Right lung (tissue), 5 donors: ENCODE data around the gene TMEM8B. TPM values are rescaled to one million over a fixed set of nuclear protein-coding genes. Genes with fewer than 3 reads are reported as not detected.
A peak's percentile ranks its signal among the peaks of the same experiment; 100 is the strongest.

Experiments used
- DNase-seq, 2 donors: peaks; one replicate each; pipeline ENCODE4 v3.0.0-alpha.2; 2013
- polyA plus RNA-seq, 5 donors: library from polyadenylated mRNA; unstranded; fragments of 120-200 nt; gene quantifications; one replicate each; pipeline versions ENCODE4 v1.2.1 to v1.2.3, GENCODE V29; 2013; ENCODE audit warnings: inconsistent platforms in 1 of 5, low replicate concordance in 1 of 5; ENCODE audit not compliant: insufficient read length in 5 of 5, insufficient read depth in 1 of 5

Gene TMEM8B
- polyA plus RNA-seq, 5 donors, result 21.3 to 31.5 (median 27.1) TPM

GRCh38 chr9:35840881-35841644, 12.0 kb downstream of the TMEM8B start:
- no peak for DNase-seq

- DNase-seq, result no peak
Measured at GRCh38 chr9:35841645-35841900, 12.5 kb downstream of the TMEM8B start.

- DNase-seq, result no peak
Measured at GRCh38 chr9:35842020-35842745, 13.2 kb downstream of the TMEM8B start.

- no peak for DNase-seq
Measured at GRCh38 chr9:35842795-35843194, 13.8 kb downstream of the TMEM8B start.

DNA sequence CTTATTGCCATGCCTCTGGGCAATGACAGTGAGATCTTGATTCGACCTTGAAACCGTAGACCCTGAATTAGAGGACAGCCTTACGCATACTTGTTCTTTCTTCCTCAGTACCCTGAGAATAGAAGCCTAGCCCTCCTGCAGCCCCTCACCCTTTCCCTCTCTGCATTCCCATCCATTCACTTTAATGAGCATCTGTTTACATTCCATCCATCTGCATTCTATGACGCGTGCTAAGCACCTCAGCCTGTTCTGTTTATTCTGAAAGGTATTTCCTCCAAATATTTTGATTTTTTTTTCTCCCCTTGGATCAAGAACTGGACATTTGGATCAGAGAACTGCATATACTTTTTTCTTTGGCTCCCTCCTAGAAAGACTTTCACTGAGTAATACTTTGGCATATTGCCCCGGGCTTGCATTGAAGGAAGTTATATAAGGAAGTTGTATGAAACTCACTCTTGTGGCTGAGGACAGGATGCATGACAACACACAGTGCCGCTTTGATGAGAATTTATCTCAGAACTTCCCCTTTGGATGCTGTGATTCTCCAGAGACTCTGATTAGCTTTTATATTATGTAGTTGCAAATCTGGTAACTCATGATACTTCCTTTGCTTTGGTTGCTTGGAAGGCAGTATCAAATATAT, 15.7 kb downstream of the TMEM8B start:
- DNase-seq, result peak; percentile 77 to 81

DNA sequence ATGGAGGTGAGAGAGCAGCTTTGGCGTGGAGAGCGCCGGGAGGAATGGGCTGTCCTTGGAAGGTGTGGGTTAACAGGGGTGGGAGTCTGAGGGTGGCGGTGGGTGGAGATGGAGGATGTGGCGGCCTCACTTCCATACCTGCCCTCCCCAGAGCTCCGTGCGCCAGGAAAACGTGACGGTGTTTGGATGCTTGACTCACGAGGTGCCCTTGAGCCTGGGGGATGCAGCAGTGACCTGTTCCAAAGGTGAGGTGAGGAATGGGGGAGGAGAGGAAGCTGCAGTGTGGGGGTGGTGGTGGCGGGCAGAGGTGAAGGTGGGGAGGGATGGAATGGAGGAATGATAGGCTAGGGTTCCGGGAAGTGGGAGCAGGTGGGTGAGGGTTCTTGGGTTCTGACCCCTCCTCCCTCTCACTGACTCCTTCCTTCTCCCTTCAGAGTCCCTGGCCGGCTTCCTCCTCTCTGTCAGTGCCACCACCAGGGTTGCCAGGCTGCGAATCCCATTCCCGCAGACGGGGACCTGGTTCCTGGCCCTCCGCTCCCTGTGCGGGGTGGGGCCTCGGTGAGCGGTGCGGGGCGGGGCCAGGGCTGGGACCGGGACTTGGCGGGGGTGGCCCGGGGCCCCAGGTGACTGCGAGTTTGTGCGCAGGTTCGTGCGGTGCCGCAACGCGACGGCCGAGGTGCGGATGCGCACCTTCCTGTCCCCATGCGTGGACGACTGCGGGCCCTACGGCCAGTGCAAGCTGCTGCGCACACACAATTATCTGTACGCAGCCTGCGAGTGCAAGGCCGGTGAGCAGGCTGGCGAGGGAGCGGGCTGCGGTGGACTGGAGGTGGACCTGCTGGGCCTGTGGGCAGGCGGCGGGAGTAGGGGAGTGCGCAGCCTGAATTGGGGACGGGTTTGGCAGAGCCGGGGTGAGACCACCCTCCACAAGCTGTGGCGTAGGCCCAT, 17.1 kb downstream of the TMEM8B start:
- DNase-seq, result no peak

GRCh38 chr9:35847792-35848572, 19.0 kb downstream of the TMEM8B start:
- DNase-seq, result no peak

DNA sequence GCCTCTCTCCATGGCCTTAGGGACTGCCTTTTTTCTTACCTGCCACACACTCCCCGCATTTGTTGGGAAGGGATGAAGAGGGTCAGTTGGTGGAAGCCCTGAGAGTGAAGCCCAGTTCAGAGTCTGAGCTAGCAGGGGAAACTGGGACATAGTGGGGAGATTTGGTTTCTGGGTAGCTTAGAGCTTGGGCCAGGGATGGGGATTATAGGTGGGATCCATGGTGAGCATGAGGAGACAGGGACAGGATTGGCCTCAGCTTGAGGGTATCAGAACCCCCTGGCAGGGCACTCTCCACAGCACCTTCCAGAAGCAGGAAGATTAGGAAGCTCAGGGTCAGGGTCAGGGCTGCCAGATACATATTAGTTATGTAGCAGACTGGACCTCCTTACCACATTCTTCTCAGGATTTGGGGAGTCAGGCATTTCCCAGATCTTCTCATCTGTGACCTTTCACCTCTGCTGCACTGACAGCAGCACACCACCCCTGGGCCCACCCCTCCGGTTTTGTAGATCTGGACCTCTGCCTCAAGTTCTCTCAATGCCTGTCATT, 23.3 kb downstream of the TMEM8B start:
- DNase-seq, result no peak

GRCh38 chr9:35852876-35853865, 24.1 kb downstream of the TMEM8B start:
- no peak for DNase-seq

- no peak for DNase-seq
Measured at GRCh38 chr9:35854091-35854762, 25.2 kb downstream of the TMEM8B start.

GRCh38 chr9:35856206-35856605, 27.2 kb downstream of the TMEM8B start:
- DNase-seq, result no peak

DNA sequence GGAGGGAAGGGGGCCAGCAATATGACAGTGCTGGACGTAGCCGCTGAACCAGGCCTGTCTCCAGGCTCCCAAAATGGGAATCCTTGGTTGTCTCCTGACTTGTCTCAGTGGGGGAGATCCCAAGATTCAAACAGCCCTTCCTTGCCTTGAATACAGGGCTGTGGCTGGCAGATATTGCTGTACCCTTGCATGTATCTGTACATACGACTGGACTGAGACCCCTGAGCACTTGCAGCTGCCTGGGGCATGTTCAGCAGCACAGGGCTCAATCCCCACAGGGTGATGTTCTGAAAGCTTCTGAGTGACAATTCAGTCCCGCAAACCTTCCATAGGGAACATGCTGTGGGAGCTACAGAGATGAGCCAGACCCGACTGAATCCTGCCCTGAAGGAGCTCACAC, 27.9 kb downstream of the TMEM8B start:
- DNase-seq, result no peak

DNA sequence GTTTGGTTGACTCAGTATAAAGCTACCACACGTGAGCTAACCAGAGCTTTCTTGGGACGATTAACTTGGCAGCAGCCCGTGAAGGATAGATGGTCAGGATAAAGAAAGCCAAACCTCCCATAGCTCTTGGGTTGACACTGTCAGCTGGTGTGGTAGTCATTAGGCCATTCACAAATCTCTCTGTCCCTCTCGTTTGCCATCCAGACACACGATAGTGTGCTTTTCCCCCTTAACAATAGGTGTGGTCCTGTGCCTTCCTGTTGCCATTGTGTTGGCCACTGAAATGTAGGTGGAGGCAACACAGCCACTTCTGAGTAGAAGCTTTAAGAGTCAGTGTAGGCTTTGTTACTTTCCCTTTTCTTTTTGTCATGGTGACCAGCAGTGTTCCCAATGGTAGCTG, 29.4 kb downstream of the TMEM8B start:
- DNase-seq, result no peak

DNA sequence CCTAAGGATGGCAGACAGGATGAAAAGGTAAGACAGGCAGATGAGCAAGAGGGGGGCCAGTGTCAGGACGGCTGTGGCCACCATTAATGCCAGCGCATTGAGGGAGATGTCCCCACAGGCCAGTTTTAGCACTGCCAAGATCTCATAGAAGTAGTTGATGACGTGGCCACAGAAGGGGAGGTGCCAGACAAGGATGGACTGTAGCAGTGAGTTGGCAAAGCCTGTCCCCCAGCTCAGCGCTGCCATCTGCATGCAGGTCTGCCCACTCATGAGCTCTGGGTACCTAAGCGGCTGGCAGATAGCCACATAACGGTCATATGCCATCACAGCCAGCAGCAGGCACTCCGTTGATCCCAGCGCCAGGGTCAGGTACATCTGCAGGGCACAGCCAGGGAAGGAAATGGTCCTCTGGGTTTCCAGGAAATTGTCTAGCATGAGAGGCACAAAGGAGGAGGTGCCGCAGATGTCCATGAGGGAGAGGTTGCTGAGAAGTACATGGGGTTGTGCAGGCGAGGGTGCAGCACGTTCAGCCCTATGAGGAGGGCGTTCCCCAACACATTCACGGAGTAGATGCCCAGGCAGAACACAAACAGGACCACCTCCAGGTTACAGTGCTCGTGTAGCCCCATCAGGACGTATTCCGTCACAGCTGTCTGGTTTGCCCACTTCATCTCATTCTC, 30.4 kb downstream of the TMEM8B start:
- DNase-seq, result no peak

- no peak for DNase-seq
Measured at GRCh38 chr9:35859990-35860339, 30.9 kb downstream of the TMEM8B start.

DNA sequence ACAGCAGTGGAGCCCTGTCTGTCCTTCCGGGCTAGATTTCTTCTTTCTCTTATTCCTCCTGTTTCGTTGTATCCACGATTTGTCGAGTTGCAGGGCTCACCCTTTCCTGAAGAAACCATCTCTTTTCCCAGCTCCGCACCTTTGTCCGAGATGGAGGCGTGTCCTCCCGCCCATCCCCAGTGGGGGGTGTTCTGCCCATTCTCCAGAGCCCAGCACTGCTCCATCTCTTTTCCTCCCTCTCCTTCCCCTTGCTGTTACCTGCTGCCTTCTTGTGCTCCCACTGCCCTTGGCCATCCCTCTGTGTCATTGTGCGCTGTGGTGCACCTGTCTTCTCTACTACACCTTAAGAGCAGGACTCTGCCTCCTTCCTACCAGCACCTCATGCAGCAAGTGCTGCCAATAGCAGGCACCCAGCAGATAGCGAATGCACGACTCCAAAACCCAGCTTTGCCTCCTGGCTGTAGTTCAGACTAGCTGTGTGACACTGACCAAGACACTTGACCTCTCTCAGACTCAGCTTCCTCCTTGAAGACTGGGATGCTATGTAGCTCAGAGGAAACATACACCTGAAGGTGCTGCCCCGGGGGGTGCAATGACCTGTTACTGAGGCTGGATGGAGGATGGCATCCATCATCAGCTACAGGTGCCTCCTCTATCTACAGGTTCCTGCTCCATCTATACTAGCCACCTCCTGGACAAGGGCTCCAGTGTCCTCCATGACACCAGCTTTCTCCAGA, 32.3 kb downstream of the TMEM8B start:
- no peak for DNase-seq

DNA sequence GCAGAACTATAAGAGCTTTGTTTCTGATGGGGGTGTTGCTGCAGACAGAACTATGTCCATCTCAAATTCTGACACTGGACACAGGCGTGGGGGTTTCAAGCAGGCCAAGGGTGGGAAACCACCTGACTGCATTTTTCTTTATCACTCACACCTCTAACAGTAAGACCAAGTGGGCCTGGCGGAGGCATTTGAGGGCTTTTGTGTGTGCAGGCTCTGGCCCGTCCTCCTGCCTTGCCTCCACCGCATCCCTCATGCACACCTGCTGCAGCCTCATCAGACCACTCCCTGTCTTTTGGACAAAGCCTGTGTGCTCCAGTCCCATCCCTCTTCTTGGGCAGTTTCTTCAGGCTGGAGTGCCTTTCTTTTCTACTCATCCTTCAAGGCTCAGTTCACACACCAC, 33.3 kb downstream of the TMEM8B start:
- DNase-seq, result no peak

- DNase-seq, result no peak
Measured at GRCh38 chr9:35863583-35863982, 34.6 kb downstream of the TMEM8B start.
